Right lobe of liver (tissue), 6 donors: ENCODE measurements around the gene MYOG. TPM values are rescaled to one million over a fixed set of nuclear protein-coding genes. Genes with fewer than 3 reads are reported as not detected.
A peak's percentile ranks its signal among the peaks of the same experiment; 100 is the strongest.

ENCODE experiments used
- ATAC-seq, 4 donors: fragments of 200-7000 bp; cut with Tn5 transposase; one replicate each; pipeline ENCODE4 v1.9.1; 2020; ENCODE audit warnings: mild to moderate bottlenecking in 4 of 4, moderate library complexity in 4 of 4
- DNase-seq, 3 donors: peaks; one replicate each; pipeline ENCODE4 v3.0.0-alpha.2; 2020
- H3K27ac ChIP-seq, 3 donors: fragments of 200-600 bp; one replicate each; pipeline ENCODE4 v1.8.0; 2022
- H3K27me3 ChIP-seq, 2 donors: fragments of 200-600 bp; one replicate each; pipeline ENCODE4 v1.8.0; 2022
- H3K36me3 ChIP-seq, 4 donors: fragments of 200-600 bp; sonication (generic) in 1 of 4; one replicate each; pipeline versions ENCODE4 v1.5.1 to v1.8.0; 2017 to 2022; ENCODE audit warnings: control low read depth in 1 of 4
- H3K4me1 ChIP-seq, 4 donors: fragments of 200-600 bp; sonication (generic) in 1 of 4; one replicate each; pipeline versions ENCODE4 v1.5.1 to v1.8.0; 2017 to 2022; ENCODE audit warnings: control low read depth in 1 of 4
- H3K4me3 ChIP-seq, 3 donors: fragments of 200-600 bp; one replicate each; pipeline ENCODE4 v1.8.0; 2022
- H3K9me3 ChIP-seq, 4 donors: fragments of 200-600 bp; sonication (generic) in 1 of 4; one replicate each; pipeline versions ENCODE4 v1.5.1 to v1.8.0; 2017 to 2022; ENCODE audit warnings: control low read depth in 1 of 4
- CTCF ChIP-seq, 4 donors: fragments of 200-600 bp in 3 of 4; fragments of 450-650 bp in 1 of 4; IDR thresholded peaks; one replicate each; pipeline versions ENCODE4 v1.5.1 to v1.8.0; 2016 to 2022; ENCODE audit warnings: antibody characterized with exemption in 4 of 4, mild to moderate bottlenecking in 2 of 4
- POLR2A ChIP-seq: fragments of 450-650 bp; IDR thresholded peaks from one replicate; pipeline ENCODE4 v1.6.1; 2017; ENCODE audit warnings: antibody characterized with exemption, mild to moderate bottlenecking
- WGBS: methylation state at CpG from one replicate; pipeline ENCODE4 v1.1.6; 2018; ENCODE audit warnings: low coverage, low lambda C conversion rate; ENCODE audit not compliant: insufficient coverage; ENCODE audit errors: missing lambda C conversion rate; 5-methylcytosine and 5-hydroxymethylcytosine counted together
- intact Hi-C, 2 donors: fragments of 100-400 bp; cut with DNase I; formaldehyde crosslinking; loops; one replicate each; pipeline versions ENCODE4 v1.11.2 to v1.14.1; 2022
- total RNA-seq, 6 experiments: library from RNA; depleted of rRNA in 2 of 6; stranded (reverse); fragments of >200 nt in 2 of 6; fragmentation: NEBNext Ultra II Directional in 3 of 6; extraction: Animal tissue kit (Norgen Biotek cat#: 25700) in 3 of 6; gene quantifications; one replicate each; pipeline versions ENCODE4 v1.1.0 to v1.2.4, GENCODE V29; 2016 to 2023
- donor health status: DM: no; HTN: yes; CAD: no.
- donor health status: DM: no; HTN: no; CAD: no.
- donor health status: DM: no; HTN: no; CAD: no.
- donor health status: DM: no; HTN: yes; CAD: no.
- donor health status: DM: no; HTN: yes; CAD: no.

Gene MYOG
- total RNA-seq, 6 experiments from 2014 or later, result not detected

DNA sequence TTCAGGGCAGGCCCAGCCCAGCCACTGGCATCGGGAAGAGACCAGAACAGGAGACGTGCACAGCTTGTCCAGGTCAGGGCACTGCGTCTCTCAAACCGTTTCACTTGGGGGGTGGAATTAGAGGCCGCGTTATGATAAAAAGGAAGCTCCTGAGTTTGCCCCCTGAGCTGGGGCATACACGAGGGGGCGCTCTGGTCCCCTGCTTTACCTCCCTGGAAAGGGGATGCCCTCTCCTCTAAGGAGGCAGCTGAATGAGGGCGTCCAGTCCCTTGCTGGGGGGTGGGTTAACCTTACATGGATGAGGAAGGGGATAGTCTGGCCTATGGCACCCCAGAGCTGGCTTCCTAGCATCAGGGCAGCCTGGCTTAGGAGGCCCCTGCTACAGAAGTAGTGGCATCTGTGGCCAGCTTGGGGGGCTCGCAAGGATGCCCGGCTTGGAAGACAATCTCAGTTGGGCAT lies 2.3 kb downstream of the MYOG start:
- 93% methylated on average over 4 of the region's 11 CpGs for WGBS
- no peak for DNase-seq
- peaks cover 0 to 7% (median 0%) of the 10 kb centered on the region in 4 donors for H3K4me1 ChIP-seq

DNA sequence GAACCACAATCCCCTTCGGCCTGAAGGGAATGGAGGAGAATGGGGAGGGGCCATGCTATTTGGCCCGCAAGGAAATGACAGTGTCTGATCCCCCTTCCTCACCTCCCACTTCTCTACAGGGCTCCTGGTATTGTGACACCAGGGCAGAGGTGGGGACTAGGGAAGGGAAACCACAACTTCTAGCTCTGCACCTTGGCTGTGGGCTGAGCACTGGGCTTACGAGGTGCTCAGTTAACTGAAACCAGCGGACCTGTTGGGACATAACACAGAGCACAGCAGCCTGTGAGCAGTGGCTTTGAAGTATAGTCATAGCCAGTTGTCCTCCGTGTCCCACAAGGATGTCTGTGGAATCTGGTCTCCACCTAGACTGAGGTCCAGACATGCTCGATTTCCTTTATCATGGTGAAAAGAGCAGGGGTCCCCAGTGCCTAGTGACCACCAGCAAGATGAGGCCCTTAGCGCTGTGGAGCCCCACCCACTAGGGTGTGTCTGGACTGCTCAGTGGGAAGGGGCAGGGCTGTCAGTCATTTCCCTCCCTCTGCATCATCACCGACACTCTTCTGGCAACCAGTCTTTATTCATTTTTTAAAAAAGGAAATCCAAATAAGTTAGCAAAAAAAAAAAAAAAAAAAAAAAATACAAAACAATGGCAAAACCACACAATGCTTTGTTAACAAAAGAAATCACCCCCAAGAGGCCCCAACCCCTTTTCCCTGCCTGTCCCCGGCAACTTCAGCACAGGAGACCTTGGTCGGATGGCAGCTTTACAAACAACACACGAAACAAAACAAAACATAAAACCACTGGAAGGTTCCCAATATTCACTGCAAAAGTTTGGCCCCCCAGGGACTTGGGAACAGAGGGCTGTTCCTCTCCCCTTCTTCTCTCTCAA lies 3.0 kb downstream of the MYOG start:
- DNase-seq (peak in 1 of 3 donors; percentile 24), ATAC-seq (no peak)
- Histone ChIP-seq H3K4me3 (no peak overlapping the region), H3K27me3 (no peaks in the 10 kb centered on the region), H3K4me1 (peaks cover 0 to 7% (median 0%) of the 10 kb centered on the region in 4 donors), H3K27ac (no peak overlapping the region), H3K36me3 (no peaks in the 10 kb centered on the region), H3K9me3 (no peaks in the 10 kb centered on the region)
- TF ChIP-seq POLR2A (no peak), CTCF (IDR thresholded peaks at IDR 0.05) (no peak)
- WGBS, result 57% methylated on average over 7 of the region's 11 CpGs
- intact Hi-C loops, result no loop called here

More for the DNA sequence above, 2.3 kb downstream of the MYOG start:
- Histone ChIP-seq H3K27me3 (no peaks in the 10 kb centered on the region), H3K9me3 (no peaks in the 10 kb centered on the region), H3K36me3 (no peaks in the 10 kb centered on the region), H3K4me3 (no peak overlapping the region), H3K27ac (no peak overlapping the region)
- ATAC-seq, result no peak
- intact Hi-C loops, result no loop called here
- no peak for TF ChIP-seq POLR2A
- no peak for TF ChIP-seq CTCF (IDR thresholded peaks at IDR 0.05)

DNA sequence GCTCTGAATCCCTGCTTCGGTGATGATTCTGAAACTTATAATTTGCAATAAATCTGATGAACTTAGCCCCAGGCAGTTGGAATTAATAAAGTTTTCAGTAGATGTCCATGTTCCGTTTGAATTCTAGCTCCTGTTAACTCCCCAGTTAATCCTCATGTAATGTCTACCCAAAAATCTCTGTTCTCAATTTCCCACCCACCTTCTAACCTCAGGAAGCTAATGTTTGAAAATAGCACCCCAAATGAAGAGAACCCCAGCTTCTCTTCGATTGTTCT lies 3.6 kb downstream of the MYOG start:
- H3K27ac ChIP-seq, result no peak overlapping the region
- WGBS, result 62% methylated on average over 3 of the region's 3 CpGs
- H3K9me3 ChIP-seq, result no peaks in the 10 kb centered on the region
- TF ChIP-seq POLR2A (no peak), CTCF (IDR thresholded peaks at IDR 0.05) (no peak)
- no peaks in the 10 kb centered on the region for H3K27me3 ChIP-seq
- H3K4me3 ChIP-seq, result no peak overlapping the region
- H3K36me3 ChIP-seq, result no peaks in the 10 kb centered on the region
- intact Hi-C loops, result no loop called here
- peaks cover 0 to 7% (median 0%) of the 10 kb centered on the region in 4 donors for H3K4me1 ChIP-seq
- ATAC-seq, result no peak
- DNase-seq, result no peak

DNA sequence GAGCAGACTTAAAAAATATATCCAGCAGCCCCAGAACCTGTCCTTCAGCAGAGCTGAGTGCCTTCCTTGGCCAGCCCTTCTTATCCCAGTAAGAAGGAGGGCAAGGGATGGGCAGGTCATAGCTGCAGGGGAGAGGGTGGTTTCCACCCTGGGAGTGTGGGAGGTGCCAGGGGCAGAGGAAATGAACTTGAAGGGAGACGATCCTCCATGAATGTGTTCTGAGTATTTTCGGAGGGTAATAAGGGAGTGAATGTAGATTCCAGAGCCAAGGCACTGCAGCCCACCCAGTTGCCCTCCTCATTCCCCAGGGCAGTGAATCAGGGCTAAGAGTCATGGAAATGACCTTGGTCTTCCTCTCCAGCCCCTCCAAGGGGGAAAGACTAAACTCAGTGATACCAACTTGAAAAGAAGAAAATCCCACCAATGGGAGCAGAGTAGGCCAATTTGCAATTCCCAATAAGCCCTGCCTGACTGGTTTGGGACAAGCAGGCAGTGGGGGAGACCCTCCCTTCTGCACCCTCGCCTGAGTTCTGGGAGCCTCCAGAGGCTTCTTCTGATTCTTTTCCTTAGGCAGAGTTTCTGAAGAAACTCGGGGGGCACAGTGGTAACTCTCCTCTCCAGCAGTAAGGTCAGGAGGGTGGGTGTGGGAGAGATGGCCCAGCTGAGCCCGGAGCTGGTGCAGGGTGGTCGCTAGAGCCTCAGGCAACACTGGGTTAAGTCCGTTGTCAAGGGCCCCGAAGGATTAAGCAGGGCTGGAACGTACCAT lies 4.2 kb downstream of the MYOG start:
- 67% methylated on average over 4 of the region's 9 CpGs for WGBS
- intact Hi-C loops, result no loop called here
- H3K27ac ChIP-seq, result no peak overlapping the region
- peaks cover 0 to 7% (median 0%) of the 10 kb centered on the region in 4 donors for H3K4me1 ChIP-seq
- H3K4me3 ChIP-seq, result no peak overlapping the region
- no peaks in the 10 kb centered on the region for H3K9me3 ChIP-seq
- peak in 1 of 3 donors; percentile 16 for DNase-seq
- H3K36me3 ChIP-seq, result no peaks in the 10 kb centered on the region
- no peak for ATAC-seq
- no peak for TF ChIP-seq POLR2A
- TF ChIP-seq CTCF (IDR thresholded peaks at IDR 0.05), result no peak
- H3K27me3 ChIP-seq, result no peaks in the 10 kb centered on the region
